HCT116 (cell line): ENCODE data around the gene OTOL1. TPM values are rescaled to one million over a fixed set of nuclear protein-coding genes. Genes with fewer than 3 reads are reported as not detected.
"Not testable (repeated sequence)": the region's sequence is repeated elsewhere in the genome, so short reads cannot be mapped to it uniquely, and the experiment has no call there.

ENCODE experiments used
- ATAC-seq: fragments of 200-7000 bp; cut with Tn5 transposase; 2 replicates; pipeline ENCODE4 v1.9.1; 2020; ENCODE audit warnings: mild to moderate bottlenecking, moderate library complexity
- BruUV-seq: library from RNA; stranded (reverse); fragments of 400-500 nt; replicated peaks from 2 replicates; lab custom pipeline; 2021; lab: Mats Ljungman, UMichigan
- CTCF ChIA-PET: fragments of 300-600 bp; sonication (Branson Sonifier 250); formaldehyde crosslinking; loops from one replicate; lab custom pipeline; 2021; ENCODE audit warnings: antibody characterized with exemption; lab: Charles Lee
- POLR2A ChIA-PET: fragments of 300-600, 350-600 bp; sonication (Branson Sonifier 250); formaldehyde crosslinking; loops from one replicate; lab custom pipeline; 2021; ENCODE audit warnings: antibody characterized with exemption; lab: Charles Lee
- RAD21 ChIA-PET, 2 experiments: fragments of 300-600 bp; sonication (Branson Sonifier 250); formaldehyde crosslinking; loops; one replicate each; lab custom pipeline; 2023; ENCODE audit warnings: low total read pairs in 2 of 2; ENCODE audit not compliant: uncharacterized antibody in 2 of 2, unreplicated experiment in 2 of 2, low non-redundant PET in 1 of 2; lab: Charles Lee
- DNase-seq: peaks from one replicate; pipeline ENCODE4 v3.0.0-alpha.2; 2010; ENCODE audit warnings: low read depth, low spot score
- H2AFZ ChIP-seq: fragments of 200-600 bp; shearing (Covaris generic), sonication (generic); 2 replicates; pipeline ENCODE4 v1.6.1; 2017; ENCODE audit warnings: low read depth, mixed run types, mixed read lengths, antibody characterized with exemption, low read length; ENCODE audit not compliant: poor library complexity, severe bottlenecking
- H3K27ac ChIP-seq: 2 replicates; pipeline ENCODE4 v1.5.1; 2012; ENCODE audit warnings: low read depth, low read length
- H3K27me3 ChIP-seq: fragments of 200-600 bp; sonication (generic); 2 replicates; pipeline ENCODE4 v1.6.1; 2016; ENCODE audit warnings: mixed run types, low read length, mixed read lengths; ENCODE audit not compliant: insufficient read depth
- H3K36me3 ChIP-seq, 2 experiments: fragments of 200-500 bp in 1 of 2; fragments of 200-600 bp in 1 of 2; sonication (Bioruptor generic) in 1 of 2; sonication (generic) in 1 of 2; 2 replicates each; pipeline versions ENCODE4 v1.5.1 to v1.6.1; 2014 to 2016; ENCODE audit warnings: low read length in 2 of 2, inconsistent platforms in 1 of 2, mixed read lengths in 1 of 2, mixed run types in 1 of 2; ENCODE audit not compliant: insufficient read depth in 2 of 2, control insufficient read depth in 1 of 2
- H3K4me1 ChIP-seq, 2 experiments: fragments of 200-600 bp in 1 of 2; sonication (generic) in 1 of 2; 2 replicates each; pipeline versions ENCODE4 v1.5.1 to v1.6.1; 2012 to 2017; ENCODE audit warnings: low read length in 2 of 2, inconsistent platforms in 1 of 2, mild to moderate bottlenecking in 1 of 2, mixed read lengths in 1 of 2, mixed run types in 1 of 2, moderate library complexity in 1 of 2; ENCODE audit not compliant: insufficient read depth in 2 of 2, control insufficient read depth in 1 of 2
- H3K4me2 ChIP-seq: fragments of 200-600 bp; sonication (generic); 2 replicates; pipeline ENCODE4 v1.6.1; 2017; ENCODE audit warnings: mixed run types, low read length, mixed read lengths
- H3K4me3 ChIP-seq, 2 experiments: fragments of 200-600 bp in 1 of 2; sonication (generic) in 1 of 2; replicated peaks in 1 of 2; 2 replicates each; pipeline ENCODE4 v1.5.1; 2011 to 2016; ENCODE audit warnings: low read length in 2 of 2, control low read depth in 1 of 2, low read depth in 1 of 2, mild to moderate bottlenecking in 1 of 2, mixed read lengths in 1 of 2, mixed run types in 1 of 2
- H3K79me2 ChIP-seq: fragments of 200-600 bp; sonication (generic); 2 replicates; pipeline ENCODE4 v1.6.1; 2017; ENCODE audit warnings: mild to moderate bottlenecking, mixed run types, low read length, moderate library complexity, mixed read lengths; ENCODE audit not compliant: insufficient read depth
- H3K9ac ChIP-seq: fragments of 200-600 bp; sonication (generic); 2 replicates; pipeline ENCODE4 v1.6.1; 2016; ENCODE audit warnings: low read length, mixed read lengths
- H3K9me2 ChIP-seq: fragments of 200-600 bp; sonication (generic), shearing (Covaris generic); 2 replicates; pipeline ENCODE4 v1.6.1; 2017; ENCODE audit warnings: mixed run types, mild to moderate bottlenecking, moderate library complexity; ENCODE audit not compliant: insufficient read depth
- H3K9me3 ChIP-seq, 2 experiments: fragments of 200-500 bp in 1 of 2; fragments of 200-600 bp in 1 of 2; sonication (Bioruptor generic) in 1 of 2; sonication (generic) in 1 of 2; 2 replicates each; pipeline ENCODE4 v1.6.1; 2014 to 2017; ENCODE audit warnings: low read length in 2 of 2, mixed read lengths in 2 of 2, inconsistent platforms in 1 of 2, low read depth in 1 of 2, mild to moderate bottlenecking in 1 of 2, mixed run types in 1 of 2, moderate library complexity in 1 of 2; ENCODE audit not compliant: control insufficient read depth in 1 of 2, insufficient read depth in 1 of 2
- H4K20me1 ChIP-seq: fragments of 200-600 bp; sonication (generic), shearing (Covaris generic); 2 replicates; pipeline ENCODE4 v1.6.1; 2017; ENCODE audit warnings: mixed run types, mild to moderate bottlenecking, moderate library complexity; ENCODE audit not compliant: insufficient read depth
- ATF3 ChIP-seq: IDR thresholded peaks from 2 replicates; pipeline ENCODE4 v1.6.1; 2012
- CBX3 ChIP-seq: IDR thresholded peaks from 2 replicates; pipeline ENCODE4 v1.6.1; 2012; ENCODE audit warnings: low read depth
- CEBPB ChIP-seq: IDR thresholded peaks from 2 replicates; pipeline ENCODE4 v1.6.1; 2012; ENCODE audit warnings: low read depth
- CTCF ChIP-seq, 3 experiments: fragments of 200-600 bp in 1 of 3; sonication (generic) in 1 of 3; IDR thresholded peaks in 2 of 3; conservative IDR thresholded peaks in 1 of 3; 2 replicates each; pipeline ENCODE4 v1.5.1; 2012 to 2017; ENCODE audit warnings: low read depth in 2 of 3, low read length in 2 of 3, antibody characterized with exemption in 1 of 3, borderline replicate concordance in 1 of 3, control low read depth in 1 of 3, mild to moderate bottlenecking in 1 of 3, mixed read lengths in 1 of 3, mixed run types in 1 of 3, moderate library complexity in 1 of 3; ENCODE audit not compliant: insufficient read depth in 1 of 3
- EZH2phosphoT487 ChIP-seq: fragments of 200-600 bp; IDR thresholded peaks from 2 replicates; pipeline ENCODE4 v1.6.1; 2018; ENCODE audit warnings: antibody characterized with exemption, borderline replicate concordance
- FOSL1 ChIP-seq: IDR thresholded peaks from 2 replicates; pipeline ENCODE4 v1.6.1; 2012; ENCODE audit warnings: low read depth
- JUND ChIP-seq: IDR thresholded peaks from 2 replicates; pipeline ENCODE4 v1.6.1; 2012
- MAX ChIP-seq: IDR thresholded peaks from 2 replicates; pipeline ENCODE4 v1.6.1; 2012
- POLR2AphosphoS5 ChIP-seq: IDR thresholded peaks from 2 replicates; pipeline ENCODE4 v1.6.1; 2011; ENCODE audit warnings: mild to moderate bottlenecking, low read depth, low read length, moderate library complexity
- RAD21 ChIP-seq: IDR thresholded peaks from 2 replicates; pipeline ENCODE4 v1.6.1; 2012; ENCODE audit warnings: low read depth, mild to moderate bottlenecking
- SIN3A ChIP-seq: IDR thresholded peaks from 2 replicates; pipeline ENCODE4 v1.6.1; 2012; ENCODE audit warnings: low read depth
- SP1 ChIP-seq: IDR thresholded peaks from 2 replicates; pipeline ENCODE4 v1.6.1; 2012; ENCODE audit warnings: low read depth
- TCF7L2 ChIP-seq: IDR thresholded peaks from 2 replicates; pipeline ENCODE4 v1.7.0; 2011; ENCODE audit warnings: borderline replicate concordance, inconsistent platforms; ENCODE audit not compliant: insufficient read depth, insufficient read length; ENCODE audit errors: extremely low read depth
- YY1 ChIP-seq: IDR thresholded peaks from 2 replicates; pipeline ENCODE4 v1.6.1; 2011; ENCODE audit warnings: low read length, low read depth, moderate library complexity, mild to moderate bottlenecking; ENCODE audit not compliant: insufficient replicate concordance; ENCODE audit errors: extremely low read depth
- ZBTB33 ChIP-seq: IDR thresholded peaks from 2 replicates; pipeline ENCODE4 v1.6.1; 2011; ENCODE audit warnings: mild to moderate bottlenecking, low read length, moderate library complexity; ENCODE audit not compliant: insufficient replicate concordance; ENCODE audit errors: extremely low read depth
- ZFX ChIP-seq: fragments of 450-650 bp; IDR thresholded peaks from 2 replicates; pipeline ENCODE4 v1.6.1; 2017
- ZNF274 ChIP-seq: fragments of 200-500 bp; sonication (Bioruptor generic); IDR thresholded peaks from 2 replicates; pipeline ENCODE4 v1.6.1; 2014; ENCODE audit warnings: mild to moderate bottlenecking, low read depth, low read length, inconsistent platforms
- intact Hi-C: fragments of 100-400 bp; cut with micrococcal nuclease; formaldehyde crosslinking; loops from 2 replicates; pipeline ENCODE4 v1.10.0; 2022
- total RNA-seq: library from RNA; stranded (reverse); gene quantifications from one replicate; pipeline ENCODE4 v1.2.1, GENCODE V29; 2021; ENCODE audit not compliant: unreplicated experiment

OTOL1 gene
- total RNA-seq, 1 experiment from 2014 or later: not detected

- ATAC-seq (no peak), DNase-seq (no peak)
- ChIA-PET RAD21 (no interaction called here), POLR2A (no interaction called here), CTCF (no interaction called here)
- intact Hi-C loops: no loop called here
- no peak overlapping the region for H3K27ac ChIP-seq
- no TSS peak for BruUV-seq
- H3K79me2 ChIP-seq: no peaks in the 10 kb centered on the region
- TF ChIP-seq CTCF (IDR thresholded peaks at IDR 0.05 in 2 of 3, conservative IDR thresholded peaks at IDR 0.05 in 1 of 3; ENCODE audit: borderline replicate concordance in 1 of 3, insufficient read depth in 1 of 3, low read depth in 2 of 3, low read length in 2 of 3): no peak
- no peak for TF ChIP-seq ATF3
- no peak for TF ChIP-seq CBX3
- TF ChIP-seq ZNF274: no peak
- no peak for TF ChIP-seq YY1
- TF ChIP-seq ZFX: no peak
- no peak for TF ChIP-seq FOSL1
- no peak for TF ChIP-seq SIN3A
- no peak for TF ChIP-seq JUND
- TF ChIP-seq RAD21: no peak
- no peak for TF ChIP-seq EZH2phosphoT487
- no peak for TF ChIP-seq MAX
- TF ChIP-seq POLR2AphosphoS5: no peak
- no peak for TF ChIP-seq CEBPB
- TF ChIP-seq SP1: no peak
- no peak for TF ChIP-seq TCF7L2
- no peak for TF ChIP-seq ZBTB33
- no peaks in the 10 kb centered on the region for H3K9me3 ChIP-seq
- H3K9me2 ChIP-seq: no peaks in the 10 kb centered on the region
- H3K27me3 ChIP-seq: no peaks in the 10 kb centered on the region
- no peak overlapping the region for H3K9ac ChIP-seq
- H4K20me1 ChIP-seq: no peaks in the 10 kb centered on the region
- H3K4me1 ChIP-seq: no peaks in the 10 kb centered on the region
- H3K4me3 ChIP-seq: no peak overlapping the region
- H3K36me3 ChIP-seq: no peaks in the 10 kb centered on the region
- no peak overlapping the region for H3K4me2 ChIP-seq
- H2AFZ ChIP-seq: no peak overlapping the region
Observed at GRCh38 chr3:161489395-161489794, 7.2 kb upstream of the OTOL1 start.

GRCh38 chr3:161490845-161491244 is 5.8 kb upstream of the OTOL1 start:
- H3K36me3 ChIP-seq, H3K4me2 ChIP-seq, CTCF ChIA-PET: not testable (repeated sequence)

More at GRCh38 chr3:161490845-161491244, 5.8 kb upstream of the OTOL1 start:
- H2AFZ ChIP-seq, intact Hi-C loops, H4K20me1 ChIP-seq, H3K4me1 ChIP-seq, POLR2A ChIA-PET, BruUV-seq, DNase-seq, H3K27me3 ChIP-seq, H3K27ac ChIP-seq, H3K9me2 ChIP-seq, H3K4me3 ChIP-seq, H3K79me2 ChIP-seq, H3K9ac ChIP-seq, H3K9me3 ChIP-seq, RAD21 ChIA-PET: not testable (repeated sequence)
- ATAC-seq: peak; percentile 17; the same call in 1 of the 2 replicates
